Activated CD8-positive, alpha-beta memory T cell treated with anti-CD3 and anti-CD28 coated beads for 1 hour (primary cell): ENCODE measurements around the gene NIN.

Experiments
- DNase-seq, 2 donors: peaks; one replicate each; pipeline ENCODE4 v3.0.0-alpha.2; 2020; ENCODE audit warnings: low read depth in 1 of 2; ENCODE audit errors: extremely low read depth in 1 of 2

The NIN gene

DNA sequence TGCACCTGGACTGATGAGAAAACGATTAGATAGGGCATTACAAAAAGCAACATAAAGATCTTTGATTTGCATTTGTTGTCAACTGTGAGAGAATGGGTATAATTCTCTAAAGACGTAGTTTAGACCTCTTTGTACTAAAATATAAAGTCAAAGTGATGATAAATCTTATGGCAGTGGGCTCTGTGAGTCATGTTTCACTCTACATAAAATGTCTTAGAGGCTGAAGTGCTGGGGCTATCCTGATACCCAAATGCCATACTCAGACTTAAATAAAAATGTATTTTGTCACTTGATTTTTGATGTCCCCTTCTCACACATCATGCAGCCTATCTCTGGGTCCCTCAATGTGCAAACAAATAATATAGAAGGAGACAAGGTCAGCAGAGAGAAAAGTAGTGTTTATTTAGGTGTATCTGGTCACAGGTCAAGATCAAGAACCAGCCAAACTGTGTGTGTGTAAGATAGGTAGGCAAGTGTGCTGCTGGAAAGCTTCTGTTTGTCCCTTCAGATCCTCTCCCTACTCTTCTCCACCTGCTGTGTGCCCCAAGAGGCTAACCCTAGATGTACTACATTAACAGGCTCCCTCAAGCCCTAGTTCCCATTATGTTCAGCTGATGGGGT, 7.0 kb upstream of the NIN start:
- no peak for DNase-seq

DNA sequence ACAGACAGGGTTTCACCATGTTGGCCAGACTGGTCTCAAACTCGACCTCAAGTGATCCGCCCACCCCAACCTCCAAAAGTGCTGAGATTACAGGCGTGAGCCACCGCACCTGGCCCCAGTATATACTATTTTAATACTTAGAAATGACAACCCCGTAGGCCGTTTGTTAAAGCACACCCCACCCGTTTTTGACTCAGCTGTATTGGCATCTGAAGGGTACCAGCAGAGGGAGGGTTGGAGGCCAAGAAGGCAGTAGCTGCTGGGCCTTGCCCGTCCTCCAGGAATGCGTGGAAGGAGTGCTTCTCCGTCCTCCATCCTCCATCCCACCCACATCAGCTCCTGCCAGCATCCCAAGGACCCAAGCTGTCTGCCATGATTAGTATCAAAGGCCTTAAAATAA, 6.3 kb upstream of the NIN start:
- no peak for DNase-seq

DNA sequence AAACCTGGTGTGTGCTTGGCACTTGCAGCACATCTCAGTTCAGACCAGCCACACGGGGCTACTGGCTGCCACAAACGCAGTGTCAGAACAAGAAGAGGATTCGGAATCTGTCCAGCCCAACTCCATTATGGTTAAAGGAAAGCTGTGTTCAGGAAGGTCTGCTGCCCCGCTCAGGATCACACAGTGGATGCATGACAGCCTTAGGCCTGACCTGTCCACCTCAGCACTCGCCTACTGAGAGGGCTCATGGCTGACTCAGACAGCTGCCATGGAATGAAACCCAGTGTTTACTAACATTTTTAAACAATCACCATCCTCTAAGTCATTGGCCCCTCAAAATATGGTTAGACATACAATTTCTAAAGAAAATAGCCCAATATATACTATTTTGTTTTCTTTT, 5.6 kb upstream of the NIN start:
- no peak for DNase-seq

DNA sequence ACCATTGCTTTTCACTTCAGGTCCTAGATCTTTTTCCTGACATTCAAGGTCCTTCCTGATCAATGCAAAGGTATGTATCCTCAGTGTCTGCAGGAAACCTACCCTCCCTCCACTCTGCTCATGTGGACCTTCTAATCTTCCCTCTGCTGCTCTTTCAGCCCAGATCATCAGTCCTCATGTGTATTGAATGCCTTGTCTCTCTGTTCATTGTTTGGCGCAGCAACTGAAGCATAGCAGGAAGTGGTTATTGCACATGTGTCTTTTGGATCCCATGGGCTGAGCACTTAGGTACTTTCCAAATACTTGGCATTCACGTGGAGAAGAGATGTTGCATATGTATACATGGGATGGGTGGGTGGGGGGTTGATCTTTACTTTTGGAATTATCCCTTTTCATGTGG, 4.3 kb upstream of the NIN start:
- no peak for DNase-seq

DNA sequence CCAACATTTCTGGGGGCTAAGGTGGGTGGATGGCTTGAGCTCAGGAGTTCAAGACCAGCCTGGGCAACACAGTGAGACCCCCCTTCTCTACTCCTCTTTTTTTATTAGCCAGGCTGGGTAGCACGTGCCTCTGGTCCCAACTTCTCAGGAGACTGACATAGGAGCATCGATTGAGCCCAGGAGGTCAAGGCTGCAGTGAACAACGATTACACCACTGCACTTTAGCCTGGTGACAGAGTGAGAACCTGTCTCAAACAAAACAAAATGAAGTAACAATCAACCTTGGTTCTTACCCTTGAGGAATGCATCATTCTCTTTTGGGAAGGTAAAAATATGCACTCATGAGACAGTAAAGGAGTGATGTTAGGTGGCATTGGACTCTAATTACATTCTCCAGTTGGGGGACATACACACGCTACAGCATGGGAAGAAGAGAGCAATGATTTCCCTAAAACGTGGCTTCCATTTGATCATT, 3.9 kb upstream of the NIN start:
- DNase-seq = no peak

DNA sequence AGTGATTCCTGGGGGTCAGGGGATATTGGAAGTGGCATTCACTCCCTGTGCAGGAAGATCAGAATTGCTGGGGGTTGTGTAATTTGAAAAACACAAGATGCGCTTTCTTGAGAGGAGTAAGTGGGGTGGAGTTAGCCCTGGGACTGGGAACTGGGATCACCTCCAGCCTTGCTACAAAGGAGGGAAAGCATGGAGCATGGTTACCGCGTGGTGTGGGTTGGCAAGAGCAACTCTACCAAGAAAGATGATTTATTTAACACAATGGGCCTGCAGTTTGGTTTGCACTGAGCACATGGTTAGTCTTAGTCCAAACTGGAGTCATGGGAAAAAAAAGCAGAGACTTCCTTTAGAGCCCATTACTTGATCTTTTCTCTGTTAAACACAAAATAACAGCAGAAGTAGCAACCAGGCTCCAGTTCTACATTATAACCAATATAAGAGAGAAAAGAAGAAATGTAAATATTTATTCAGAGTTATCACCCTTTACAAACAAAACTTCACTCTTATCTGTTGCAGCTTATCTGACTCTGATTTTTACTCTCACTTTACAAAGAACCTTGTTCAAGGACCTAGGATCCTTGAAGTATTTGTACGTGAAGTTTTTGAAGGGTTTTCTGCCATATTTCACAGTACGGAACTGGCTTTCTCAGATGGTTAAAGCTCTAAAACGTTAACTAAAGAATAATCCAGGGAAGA, 2.1 kb upstream of the NIN start:
- DNase-seq = no peak

DNA sequence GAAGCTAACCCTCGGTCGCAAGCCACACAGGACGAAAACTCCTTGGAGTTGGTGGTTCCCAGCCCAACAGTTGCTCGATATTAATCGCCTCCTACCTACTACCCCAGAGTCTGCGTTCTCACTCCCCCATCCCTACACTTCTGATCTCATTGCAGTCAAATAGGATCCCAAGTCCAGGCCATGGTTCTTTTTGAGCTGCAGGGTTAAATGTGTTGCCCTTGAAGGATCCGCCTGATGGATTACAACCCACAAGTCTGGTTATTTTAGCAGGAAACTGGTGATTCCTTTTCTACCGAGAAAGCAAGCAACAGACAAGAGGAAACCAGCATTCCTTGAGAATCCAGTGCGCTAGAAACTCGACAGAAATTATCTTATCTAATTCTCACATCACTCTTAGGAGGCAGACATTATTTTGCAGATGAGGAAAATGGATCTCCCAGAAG, 785 bp upstream of the NIN start:
- no peak for DNase-seq

DNA sequence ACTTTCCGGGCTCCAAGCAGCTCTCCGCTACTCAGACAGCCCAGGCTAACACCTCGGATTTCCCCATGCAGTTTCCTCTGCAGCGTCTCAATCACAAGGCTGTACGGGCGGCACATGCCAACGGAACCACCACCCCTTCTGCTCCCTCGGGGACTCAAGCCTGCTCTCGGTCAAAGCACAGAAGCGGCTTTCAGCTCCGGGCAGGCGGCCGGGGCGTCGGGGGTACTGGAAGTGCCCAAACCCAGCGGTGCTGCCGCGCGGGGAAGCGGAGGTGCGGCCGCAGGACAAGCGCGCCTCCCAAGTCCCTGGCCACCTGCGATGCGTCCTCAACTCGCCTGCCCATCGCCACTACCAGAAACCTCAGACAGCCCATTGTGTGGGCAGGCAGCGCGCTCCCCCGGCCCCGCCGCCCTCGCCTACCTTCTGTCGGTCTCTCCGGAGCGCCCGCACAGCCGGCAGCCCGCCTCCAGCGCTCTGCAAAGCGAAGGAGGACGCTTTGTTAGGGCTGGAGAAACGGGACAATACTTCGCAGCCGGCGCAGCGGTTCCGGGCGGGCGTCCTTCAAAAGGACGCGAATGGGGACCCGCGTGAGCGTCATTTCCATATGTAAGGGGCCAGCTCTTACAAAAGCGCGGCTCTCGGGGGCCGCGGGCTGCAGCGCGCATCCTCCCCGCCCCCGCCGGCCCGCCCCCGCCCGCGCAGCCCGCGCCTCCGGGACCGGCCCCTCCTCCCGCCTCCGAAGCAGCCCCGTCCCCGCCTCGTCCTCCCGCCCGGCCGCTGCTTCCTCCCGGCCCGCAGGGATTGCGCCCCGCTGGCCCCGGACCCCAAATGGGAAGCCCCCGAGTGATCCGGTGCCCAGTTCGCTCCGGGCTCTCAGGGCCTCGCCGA, 674 bp downstream of the NIN start:
- DNase-seq = peak in 1 of 2 donors; percentile 52

DNA sequence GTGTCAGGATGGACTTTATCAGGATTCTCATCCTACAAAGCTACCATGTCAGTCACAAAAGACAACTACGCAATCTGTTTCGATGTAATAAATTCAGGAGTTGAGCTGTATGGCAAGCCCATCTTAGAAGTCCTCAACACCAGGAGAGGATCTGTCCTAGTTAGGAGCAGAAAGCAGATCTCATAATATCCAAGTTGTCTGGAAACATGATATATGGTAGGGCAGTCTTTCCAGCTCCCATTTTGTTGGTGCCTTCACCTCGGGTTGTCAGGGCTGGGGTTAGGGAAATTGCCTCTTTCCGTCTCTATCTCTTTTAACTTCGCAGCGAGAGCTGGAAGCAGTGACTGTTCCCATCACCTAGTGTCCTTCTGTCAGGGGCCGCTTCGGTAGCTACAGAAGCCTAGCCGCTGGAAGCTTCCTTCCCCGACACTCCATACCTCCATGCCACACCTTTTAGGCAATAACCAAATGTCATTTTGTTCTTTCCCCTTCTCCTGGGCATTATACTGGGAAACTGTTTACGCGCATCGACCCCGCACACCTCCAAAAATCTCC, 1.4 kb downstream of the NIN start:
- DNase-seq = no peak

DNA sequence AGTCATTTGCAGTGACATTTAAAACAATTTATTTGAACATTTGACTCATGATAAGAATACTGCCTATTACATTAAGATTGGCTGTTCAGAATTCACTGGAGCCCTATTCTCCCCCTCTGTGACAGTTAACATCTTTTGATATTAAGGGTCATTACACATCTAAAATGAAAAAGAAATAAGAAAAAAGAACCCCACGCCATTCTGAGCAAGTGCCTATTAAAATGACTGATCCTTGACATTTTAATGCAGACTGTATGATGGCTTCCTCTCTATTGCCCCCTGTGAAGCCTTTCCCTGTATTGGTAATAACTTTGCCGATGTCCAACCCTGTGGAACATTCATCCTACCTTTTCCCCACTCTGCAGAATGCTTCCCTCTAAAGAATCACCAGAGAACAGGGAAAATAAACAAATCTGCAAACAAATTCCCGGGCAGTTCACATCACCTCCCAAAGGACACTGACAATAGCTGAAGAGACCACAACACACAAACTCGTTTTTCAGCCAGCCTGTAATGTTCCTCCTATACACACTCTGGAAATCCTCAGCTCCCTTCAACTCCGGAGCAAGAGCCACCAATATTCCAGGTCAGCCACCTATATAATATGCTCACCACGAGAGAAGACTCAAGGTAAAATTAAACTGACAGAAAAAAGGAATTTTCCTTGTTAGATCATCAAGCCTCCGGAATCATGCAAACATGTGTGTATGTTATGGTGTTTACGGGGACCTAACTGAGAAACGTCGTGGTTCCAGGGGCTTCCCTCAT, 2.1 kb downstream of the NIN start:
- DNase-seq = no peak

DNA sequence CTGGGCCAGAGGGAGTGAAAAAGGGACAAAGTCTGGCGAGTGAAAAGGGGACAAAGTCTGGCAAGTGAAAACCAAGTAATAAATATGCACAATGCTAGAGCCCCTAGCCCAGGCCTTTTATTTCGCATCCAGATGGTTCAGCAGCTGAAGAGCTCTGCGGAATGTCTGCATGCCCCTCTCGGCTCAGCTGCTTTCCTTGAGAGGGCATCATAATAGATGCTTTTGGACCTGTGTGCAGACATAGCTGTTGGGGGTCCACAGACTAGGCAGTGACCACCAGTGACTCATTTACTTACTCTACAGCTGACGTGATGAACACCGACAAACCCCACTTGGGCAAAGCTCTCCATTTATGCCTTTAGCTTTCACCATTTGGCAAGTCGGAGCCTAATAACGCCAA, 4.3 kb downstream of the NIN start:
- no peak for DNase-seq

DNA sequence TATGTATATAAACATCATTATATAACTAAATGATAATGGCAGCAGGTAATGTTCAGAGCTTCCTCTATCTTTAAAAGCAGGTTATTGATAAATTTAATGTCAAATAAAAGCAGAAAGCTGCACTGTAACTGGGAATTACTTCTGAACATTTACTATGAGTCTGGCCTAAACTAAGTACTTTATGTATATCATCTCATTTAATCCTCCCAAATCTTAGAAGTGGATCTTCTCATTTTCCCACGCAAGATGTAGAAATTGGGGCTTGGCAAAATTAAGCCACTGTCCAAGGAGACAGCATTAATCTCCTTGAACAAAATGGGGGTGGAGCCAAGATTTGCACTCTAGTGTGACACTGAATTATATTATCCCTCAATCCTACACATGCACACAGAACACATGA, 5.7 kb downstream of the NIN start:
- no peak for DNase-seq

DNA sequence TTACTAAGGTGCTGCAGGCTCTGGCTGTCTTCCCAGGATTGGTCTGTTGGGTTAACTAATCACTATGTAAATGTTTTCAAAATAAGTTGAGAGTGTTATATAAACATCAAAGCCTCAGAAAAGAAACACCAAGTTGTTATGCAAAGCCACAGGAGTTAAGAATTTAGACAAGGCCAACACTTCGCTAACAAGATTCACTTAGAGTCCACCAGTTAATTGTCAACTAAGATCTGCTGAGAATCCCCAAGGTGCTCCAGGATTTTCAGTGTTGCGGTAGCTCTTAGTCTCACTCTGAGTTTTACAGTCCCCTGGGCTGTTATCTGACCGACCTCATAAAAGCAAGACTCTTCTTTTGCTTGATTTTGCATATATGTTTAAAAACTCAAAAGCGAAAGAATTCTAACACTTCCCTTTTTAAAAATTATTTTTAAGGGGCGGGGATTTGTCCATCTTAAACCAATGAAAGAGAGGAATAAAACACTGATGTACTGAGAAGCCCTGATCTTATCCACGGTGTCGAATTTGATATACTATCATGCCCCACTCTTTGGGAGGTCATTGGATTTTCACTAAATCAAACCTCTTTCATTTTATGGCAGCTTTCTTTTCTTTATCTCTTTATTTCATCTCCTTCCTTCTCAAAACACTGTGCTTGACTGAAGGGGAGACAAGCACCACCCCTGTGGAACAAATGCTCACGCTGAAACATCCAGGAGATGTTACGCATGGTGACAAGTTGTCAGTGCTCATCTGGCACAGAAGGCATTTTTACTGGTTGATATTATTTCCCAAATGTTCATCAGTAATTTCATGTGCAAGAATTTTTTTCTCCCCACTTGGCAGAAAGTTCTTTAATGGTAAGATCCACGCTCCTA, 7.0 kb downstream of the NIN start:
- DNase-seq = no peak

DNA sequence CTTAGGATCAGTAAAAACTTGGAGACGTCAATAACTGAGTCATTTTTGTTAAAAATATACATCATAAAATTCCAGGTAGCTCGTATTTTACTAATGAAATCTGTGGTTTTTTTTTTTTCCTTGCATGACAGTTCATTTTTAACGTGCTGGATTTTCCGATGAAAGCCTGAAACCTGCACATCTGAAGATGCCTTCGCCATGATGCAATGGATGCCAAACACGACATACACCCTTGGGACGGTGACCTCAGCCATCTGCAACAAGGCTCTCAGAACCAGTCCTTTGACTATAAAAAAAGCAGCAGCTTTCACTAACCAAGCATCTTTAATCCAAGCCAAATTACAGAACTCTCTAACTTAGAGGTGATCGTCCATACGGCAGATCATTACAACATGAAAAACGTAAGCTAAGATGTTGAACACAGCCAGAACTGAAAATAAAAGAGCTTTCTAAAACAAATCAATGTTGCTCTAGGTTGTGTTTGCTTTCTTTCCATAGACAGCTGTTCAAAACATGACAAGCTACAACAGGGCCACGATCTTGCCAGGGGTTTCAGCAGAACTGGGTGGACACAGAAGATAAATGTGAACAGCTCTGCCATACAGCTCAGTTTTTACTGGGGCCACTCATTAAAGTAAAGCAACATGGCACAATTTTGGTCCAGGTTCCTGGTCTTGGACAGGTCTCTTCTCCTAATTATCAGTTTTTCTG, 7.8 kb downstream of the NIN start:
- no peak for DNase-seq

DNA sequence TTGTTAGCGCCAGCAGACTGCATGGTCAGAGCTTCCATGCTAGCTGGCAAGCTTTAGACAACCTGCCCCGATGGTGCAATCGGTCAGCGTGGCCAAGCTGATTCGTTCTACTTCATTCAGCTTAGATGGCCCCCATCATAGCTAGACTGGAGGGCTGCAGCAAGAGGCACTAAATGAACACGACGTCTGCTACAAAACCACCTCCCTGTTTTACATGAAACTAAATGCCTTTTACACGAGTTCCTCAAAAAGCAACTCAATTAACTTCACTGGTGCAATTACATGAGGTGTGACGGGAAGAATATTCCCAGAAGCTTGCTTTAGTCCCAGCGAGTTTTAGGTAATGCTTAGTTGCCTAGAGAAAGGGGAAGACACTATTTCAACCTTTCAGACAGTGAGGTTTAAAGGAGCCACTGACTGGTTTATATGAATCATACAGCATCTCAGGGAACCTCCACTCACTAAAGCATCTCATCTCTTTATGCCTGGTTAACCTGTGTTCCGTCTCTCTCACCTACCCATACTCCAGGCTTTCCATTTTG, 8.4 kb downstream of the NIN start:
- DNase-seq = no peak

DNA sequence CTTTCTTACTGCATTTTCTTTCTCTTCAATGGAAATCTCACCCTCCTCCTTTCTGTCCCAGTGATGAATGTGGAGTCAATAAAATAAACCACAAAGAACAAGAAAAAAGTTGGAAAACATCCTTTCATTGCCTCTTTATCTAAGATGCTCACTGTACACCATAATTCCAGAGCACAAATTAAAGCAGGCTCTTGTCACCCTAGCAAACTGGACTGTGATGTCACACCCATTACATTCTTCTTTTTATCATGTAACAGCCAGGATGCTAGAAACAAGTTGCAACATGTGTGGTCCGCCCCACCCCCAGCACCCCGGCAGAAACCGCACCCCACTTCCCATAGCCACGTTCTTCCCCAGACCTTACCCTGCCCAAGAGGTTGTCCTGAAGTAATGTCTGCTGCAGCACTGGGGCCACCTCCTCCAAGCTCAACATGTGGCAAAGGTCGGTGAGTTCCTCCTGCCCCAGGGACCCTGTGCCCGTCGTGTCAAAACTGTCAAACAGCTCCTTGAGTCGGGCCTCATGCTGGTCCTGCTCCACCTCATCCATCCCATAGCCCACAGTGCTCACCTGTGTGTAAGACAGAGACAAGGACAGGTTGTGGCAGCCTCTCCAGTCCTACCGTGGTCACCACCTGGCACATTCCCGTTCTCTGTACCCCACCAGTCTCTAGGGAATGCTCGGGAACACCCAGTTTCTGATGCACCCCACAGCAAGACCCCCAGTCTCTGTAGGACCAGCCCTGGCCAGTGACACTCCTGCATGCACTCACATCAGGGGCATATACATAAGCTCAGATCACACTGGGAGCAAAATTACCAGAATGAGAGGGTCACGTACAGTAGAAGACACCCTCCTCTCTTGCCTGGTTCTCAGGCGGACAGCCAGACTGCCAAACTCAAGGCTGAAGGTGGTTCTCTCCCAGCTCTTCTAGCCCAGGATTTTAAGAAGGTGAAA, 9.2 kb downstream of the NIN start:
- peak in 1 of 2 donors; percentile 22 for DNase-seq

DNA sequence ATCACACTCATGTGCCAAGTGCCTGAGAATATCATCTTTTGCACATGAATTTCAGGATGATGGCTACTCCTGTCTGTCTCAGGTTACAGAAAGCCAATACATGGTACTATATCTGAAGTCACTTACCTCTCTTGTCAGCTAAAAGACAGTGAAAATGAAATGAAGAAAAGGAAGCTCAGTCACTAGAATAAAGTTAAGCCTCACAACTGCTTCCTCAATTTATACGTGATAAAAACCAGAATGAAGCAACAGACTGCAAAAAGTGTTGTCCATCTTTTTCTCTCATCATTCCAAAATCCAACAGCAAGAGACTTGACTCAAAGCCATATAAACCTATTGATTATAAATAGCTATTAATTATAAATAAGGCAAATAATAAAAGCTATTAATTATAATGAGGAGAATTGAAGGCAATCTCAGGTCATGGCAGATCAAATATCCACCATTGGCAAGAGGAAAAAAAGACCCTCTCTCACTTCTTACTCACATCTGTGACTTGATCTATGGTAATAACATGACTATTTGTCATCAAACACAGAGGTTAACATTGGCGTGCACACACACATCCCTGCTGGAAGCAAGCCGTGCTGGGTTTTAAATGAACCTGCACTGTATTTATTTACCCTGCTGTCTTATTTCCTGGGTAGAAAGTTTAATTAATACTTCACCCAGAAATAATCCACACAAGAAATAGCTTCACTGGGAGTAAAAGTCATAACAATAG, 10.0 kb downstream of the NIN start:
- DNase-seq = no peak
